Cardiac muscle cell (in vitro differentiated cells and primary cell): ENCODE measurements around the gene MYO3B. TPM values are rescaled to one million over a fixed set of nuclear protein-coding genes. Genes with fewer than 3 reads are reported as not detected.

Experiments used
- DNase-seq, 2 donors: peaks; one replicate each; pipeline versions ENCODE4 v3.0.0 to v3.0.0-alpha.2; 2010 to 2017; ENCODE audit warnings: low read depth in 1 of 2, low spot score in 1 of 2
- H3K27ac ChIP-seq: fragments of 200-600 bp; sonication (generic); 2 replicates; pipeline ENCODE4 v1.5.1; 2016
- H3K27me3 ChIP-seq: fragments of 200-600 bp; sonication (generic); 2 replicates; pipeline ENCODE4 v1.6.0; 2016; ENCODE audit warnings: control low read depth
- H3K36me3 ChIP-seq: fragments of 200-600 bp; sonication (generic); 2 replicates; pipeline ENCODE4 v1.5.1; 2016; ENCODE audit warnings: control low read depth
- H3K4me1 ChIP-seq: fragments of 200-600 bp; sonication (generic); 2 replicates; pipeline ENCODE4 v1.8.1; 2017; ENCODE audit warnings: low read depth, mild to moderate bottlenecking, mixed run types
- H3K4me3 ChIP-seq: fragments of 200-600 bp; sonication (generic); 2 replicates; pipeline ENCODE4 v1.5.1; 2016; ENCODE audit warnings: mild to moderate bottlenecking
- H3K9me3 ChIP-seq: fragments of 200-600 bp; sonication (generic); 2 replicates; pipeline ENCODE4 v1.5.1; 2017; ENCODE audit warnings: low read depth, mild to moderate bottlenecking, control low read depth
- polyA plus RNA-seq: library from polyadenylated mRNA; unstranded; fragments of >200 nt; fragmentation: Nextera tagmentation; extraction: Ambion mirVana; gene quantifications from 2 replicates; pipeline ENCODE4 v1.2.1, GENCODE V29; 2016
- total RNA-seq: library from RNA; depleted of rRNA; stranded (reverse); fragments of >200 nt; gene quantifications from 2 replicates; pipeline ENCODE4 v1.2.3, GENCODE V29; 2016
- TF ChIP-seq, protein P1 (sequence below): IDR thresholded peaks from 2 replicates; pipeline ENCODE4 v1.5.1; 2012; ENCODE audit warnings: low read depth, mild to moderate bottlenecking, low read length

The MYO3B gene
- total and polyA plus RNA-seq, 2 experiments from 2014 or later: not detected

DNA sequence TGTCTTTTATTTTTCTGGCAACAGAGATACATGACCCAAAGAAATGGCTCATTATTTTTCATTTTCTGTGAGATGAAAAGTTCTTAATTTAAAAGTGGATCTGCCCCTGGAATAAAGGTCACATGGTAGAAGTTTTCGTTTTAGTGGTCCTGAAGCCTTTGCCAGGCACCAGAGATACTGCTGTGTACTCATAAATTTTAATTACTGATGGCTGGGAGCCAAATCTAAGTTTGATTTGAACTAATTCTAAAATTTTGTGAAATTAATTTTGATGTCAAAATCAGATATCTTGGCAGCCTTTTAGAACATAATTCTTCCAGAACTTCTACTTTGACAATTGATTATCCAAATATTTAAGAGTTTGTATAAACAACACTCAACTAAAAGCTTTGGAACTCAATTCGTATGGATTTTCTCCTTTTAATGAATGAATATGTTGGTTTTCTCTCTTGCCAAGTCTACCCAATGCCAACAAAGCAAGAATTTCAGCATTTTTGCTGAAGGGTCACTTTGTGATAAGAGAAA, 408.7 kb downstream of the MYO3B start:
- TF ChIP-seq, protein P1, sequence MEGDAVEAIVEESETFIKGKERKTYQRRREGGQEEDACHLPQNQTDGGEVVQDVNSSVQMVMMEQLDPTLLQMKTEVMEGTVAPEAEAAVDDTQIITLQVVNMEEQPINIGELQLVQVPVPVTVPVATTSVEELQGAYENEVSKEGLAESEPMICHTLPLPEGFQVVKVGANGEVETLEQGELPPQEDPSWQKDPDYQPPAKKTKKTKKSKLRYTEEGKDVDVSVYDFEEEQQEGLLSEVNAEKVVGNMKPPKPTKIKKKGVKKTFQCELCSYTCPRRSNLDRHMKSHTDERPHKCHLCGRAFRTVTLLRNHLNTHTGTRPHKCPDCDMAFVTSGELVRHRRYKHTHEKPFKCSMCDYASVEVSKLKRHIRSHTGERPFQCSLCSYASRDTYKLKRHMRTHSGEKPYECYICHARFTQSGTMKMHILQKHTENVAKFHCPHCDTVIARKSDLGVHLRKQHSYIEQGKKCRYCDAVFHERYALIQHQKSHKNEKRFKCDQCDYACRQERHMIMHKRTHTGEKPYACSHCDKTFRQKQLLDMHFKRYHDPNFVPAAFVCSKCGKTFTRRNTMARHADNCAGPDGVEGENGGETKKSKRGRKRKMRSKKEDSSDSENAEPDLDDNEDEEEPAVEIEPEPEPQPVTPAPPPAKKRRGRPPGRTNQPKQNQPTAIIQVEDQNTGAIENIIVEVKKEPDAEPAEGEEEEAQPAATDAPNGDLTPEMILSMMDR: no peak
- H3K27ac ChIP-seq: no peak overlapping the region
- no peaks in the 10 kb centered on the region for H3K4me1 ChIP-seq
- H3K9me3 ChIP-seq: no peaks in the 10 kb centered on the region
- no peak for DNase-seq
- H3K27me3 ChIP-seq: no peaks in the 10 kb centered on the region
- H3K36me3 ChIP-seq: no peaks in the 10 kb centered on the region
- H3K4me3 ChIP-seq: no peak overlapping the region

DNA sequence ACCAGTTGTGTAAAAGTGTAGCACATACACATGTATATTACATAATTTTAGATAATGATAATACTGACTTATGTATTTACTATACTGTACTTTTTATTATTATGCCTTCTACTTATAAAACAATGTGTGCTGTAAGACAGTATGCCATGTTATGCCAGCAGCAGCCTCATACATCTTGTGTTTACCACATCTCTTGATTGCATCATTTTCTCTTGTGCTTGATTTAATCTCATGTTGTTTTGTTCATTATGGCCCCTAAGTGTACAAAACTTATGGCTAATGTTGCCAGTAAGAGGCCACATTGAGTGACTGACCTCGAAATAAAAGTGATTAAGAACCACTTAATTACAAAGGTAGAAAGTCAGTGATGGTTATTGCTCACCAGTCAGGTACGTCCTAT, 409.2 kb downstream of the MYO3B start:
- Histone ChIP-seq H3K36me3 (no peaks in the 10 kb centered on the region), H3K4me1 (no peaks in the 10 kb centered on the region), H3K9me3 (no peaks in the 10 kb centered on the region), H3K27me3 (no peaks in the 10 kb centered on the region), H3K4me3 (no peak overlapping the region), H3K27ac (no peak overlapping the region)
- DNase-seq: no peak
- TF ChIP-seq, protein P1: no peak

DNA sequence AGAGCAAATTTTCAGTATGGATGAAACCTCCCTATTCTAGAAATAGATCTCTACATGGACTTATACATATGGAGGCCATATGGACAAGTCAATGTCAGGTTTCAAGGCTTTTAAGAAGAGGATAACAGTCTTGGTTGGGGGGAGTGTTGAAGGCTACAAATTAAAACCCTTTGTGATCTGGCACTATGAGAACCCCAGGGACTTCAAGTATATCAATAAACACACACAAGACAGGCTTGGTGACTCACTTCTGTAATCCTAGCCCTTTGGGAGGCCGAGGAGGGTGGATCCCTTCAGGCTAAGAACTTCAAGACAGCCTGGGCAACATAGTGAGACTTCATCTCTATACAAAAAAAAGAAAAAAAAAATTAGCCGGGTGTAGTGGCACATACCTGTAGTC, 410.0 kb downstream of the MYO3B start:
- H3K36me3 ChIP-seq: no peaks in the 10 kb centered on the region
- no peak overlapping the region for H3K4me3 ChIP-seq
- no peaks in the 10 kb centered on the region for H3K27me3 ChIP-seq
- H3K9me3 ChIP-seq: no peaks in the 10 kb centered on the region
- no peak for DNase-seq
- no peak overlapping the region for H3K27ac ChIP-seq
- TF ChIP-seq, protein P1: no peak
- H3K4me1 ChIP-seq: no peaks in the 10 kb centered on the region

DNA sequence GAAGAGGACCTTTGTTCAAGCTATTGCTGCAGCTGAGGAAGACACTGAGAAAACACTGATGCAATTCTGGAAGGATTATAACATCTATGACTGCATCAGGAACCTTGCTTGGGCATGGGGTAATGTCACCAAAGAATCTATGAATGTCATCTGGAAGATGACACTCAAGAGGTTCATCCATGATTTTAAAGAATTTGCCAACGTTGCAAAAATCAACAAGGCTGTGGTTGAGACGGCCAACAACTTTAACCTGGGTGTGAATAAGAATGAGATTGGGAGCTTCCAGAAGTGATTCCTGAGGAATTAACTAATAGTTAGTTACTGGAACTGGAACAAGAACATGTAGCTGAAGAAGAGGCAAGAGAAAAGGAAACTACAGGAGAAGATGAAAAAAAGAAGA, 410.8 kb downstream of the MYO3B start:
- DNase-seq: no peak
- no peak overlapping the region for H3K4me3 ChIP-seq
- no peaks in the 10 kb centered on the region for H3K4me1 ChIP-seq
- H3K27me3 ChIP-seq: no peaks in the 10 kb centered on the region
- H3K27ac ChIP-seq: no peak overlapping the region
- H3K9me3 ChIP-seq: no peaks in the 10 kb centered on the region
- no peaks in the 10 kb centered on the region for H3K36me3 ChIP-seq
- TF ChIP-seq, protein P1: no peak

DNA sequence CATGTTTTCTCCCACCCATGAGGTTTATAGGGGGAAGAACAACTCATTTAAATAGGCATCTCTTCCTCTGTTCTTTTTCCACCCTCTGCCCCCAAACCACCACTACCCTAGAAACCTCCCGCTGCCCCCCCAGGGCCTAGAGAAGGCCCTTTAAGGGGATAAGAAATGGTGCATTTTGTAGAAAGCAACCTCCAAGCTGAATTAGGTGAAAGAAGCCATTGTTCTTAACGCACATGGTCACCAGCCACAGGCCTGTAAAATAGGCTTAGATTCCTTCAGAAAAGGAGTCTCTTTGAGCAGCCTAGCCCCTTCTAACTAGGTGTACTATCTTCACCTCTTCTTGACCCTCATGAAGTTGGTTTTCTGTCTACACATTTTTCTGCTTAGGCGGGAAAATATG, 418.6 kb downstream of the MYO3B start:
- no peaks in the 10 kb centered on the region for H3K4me1 ChIP-seq
- H3K27ac ChIP-seq: no peak overlapping the region
- DNase-seq: no peak
- H3K9me3 ChIP-seq: no peaks in the 10 kb centered on the region
- no peaks in the 10 kb centered on the region for H3K27me3 ChIP-seq
- TF ChIP-seq, protein P1: no peak
- H3K36me3 ChIP-seq: no peaks in the 10 kb centered on the region
- no peak overlapping the region for H3K4me3 ChIP-seq

DNA sequence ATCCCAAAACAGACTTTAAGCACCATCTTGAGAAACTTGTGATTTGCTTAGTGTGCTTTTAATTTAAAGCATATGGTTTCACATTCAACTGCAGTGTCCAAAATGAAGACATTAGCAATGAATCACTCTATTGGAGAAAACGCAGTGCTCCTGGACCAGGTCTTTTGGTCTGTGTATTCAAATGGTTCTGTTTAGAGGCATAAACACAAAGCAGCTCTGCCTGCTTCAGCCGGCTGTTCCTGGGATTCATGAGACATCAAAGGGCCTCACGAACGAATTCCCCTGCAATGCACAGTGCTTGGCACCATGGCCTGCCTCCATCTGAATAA, 420.1 kb downstream of the MYO3B start:
- no peak overlapping the region for H3K27ac ChIP-seq
- no peak for DNase-seq

More for the DNA sequence above, 420.1 kb downstream of the MYO3B start:
- no peaks in the 10 kb centered on the region for H3K36me3 ChIP-seq
- TF ChIP-seq, protein P1: no peak
- H3K4me3 ChIP-seq: no peak overlapping the region
- no peaks in the 10 kb centered on the region for H3K9me3 ChIP-seq
- no peaks in the 10 kb centered on the region for H3K27me3 ChIP-seq
- H3K4me1 ChIP-seq: no peaks in the 10 kb centered on the region
